Measurements from ENCODE around the gene NUTF2. TPM values are rescaled to one million over a fixed set of nuclear protein-coding genes. Genes with fewer than 3 reads are reported as not detected.
A peak's percentile ranks its signal among the peaks of the same experiment; 100 is the strongest.

The NUTF2 gene
- polyA plus RNA-seq, 3 donors: 64.2 to 104 (median 90.3) TPM

DNA sequence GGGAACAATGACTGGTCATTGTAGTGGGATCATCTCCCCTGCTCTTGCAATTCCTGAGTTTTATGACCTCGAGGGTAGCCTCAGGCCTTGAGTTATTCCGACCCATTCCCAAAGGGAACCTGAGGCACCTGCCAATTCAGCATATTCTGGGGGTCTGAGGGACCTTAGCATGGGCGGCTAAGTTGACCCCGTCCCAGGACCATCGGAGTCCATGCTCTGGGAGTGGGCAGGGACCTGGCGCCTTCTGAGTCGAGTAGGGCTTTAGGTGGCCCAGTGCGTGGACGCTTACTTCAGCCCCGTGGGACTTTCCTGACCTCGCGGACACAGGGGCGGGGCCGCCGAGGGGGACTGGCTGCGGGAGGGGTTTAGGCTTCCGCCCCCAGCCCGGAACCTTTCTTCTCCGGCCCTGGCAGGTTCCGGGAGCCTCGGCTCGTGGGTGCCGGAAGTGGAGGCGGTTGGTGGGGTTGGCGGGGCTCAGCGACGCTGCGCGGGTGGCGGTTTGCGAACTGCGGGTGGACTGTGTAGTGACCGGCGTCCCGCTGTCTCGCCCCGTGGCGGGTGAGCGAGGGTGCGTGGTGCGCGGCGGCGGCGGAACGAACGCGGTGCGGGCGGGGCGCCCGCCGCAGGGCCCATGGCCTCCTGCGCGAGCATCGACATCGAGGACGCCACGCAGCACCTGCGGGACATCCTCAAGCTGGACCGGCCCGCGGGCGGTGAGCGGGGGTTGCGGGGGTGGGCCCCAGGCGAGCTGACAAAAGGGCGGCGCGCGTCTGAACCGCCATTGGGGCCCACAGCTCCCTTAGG lies 26.1 kb downstream of the NUTF2 start, which contains the start of gene EDC4:
Gene EDC4 (plus strand): TSS at position 422 of the 804 bp plus-strand sequence. CDS start 210 bp downstream, at position 632.
- intact Hi-C loops (cut with micrococcal nuclease): loop anchor here (2.0 to 10.0 kb wide), 4 partner anchors 26 to 62 kb away; partner anchors contain the start of genes CENPT (in 1 of the 2), CTRL (in 1 of the 2), NUTF2 (in 1 of the 2) and PSMB10 (in 1 of the 2)
- TF ChIP-seq, protein P1, sequence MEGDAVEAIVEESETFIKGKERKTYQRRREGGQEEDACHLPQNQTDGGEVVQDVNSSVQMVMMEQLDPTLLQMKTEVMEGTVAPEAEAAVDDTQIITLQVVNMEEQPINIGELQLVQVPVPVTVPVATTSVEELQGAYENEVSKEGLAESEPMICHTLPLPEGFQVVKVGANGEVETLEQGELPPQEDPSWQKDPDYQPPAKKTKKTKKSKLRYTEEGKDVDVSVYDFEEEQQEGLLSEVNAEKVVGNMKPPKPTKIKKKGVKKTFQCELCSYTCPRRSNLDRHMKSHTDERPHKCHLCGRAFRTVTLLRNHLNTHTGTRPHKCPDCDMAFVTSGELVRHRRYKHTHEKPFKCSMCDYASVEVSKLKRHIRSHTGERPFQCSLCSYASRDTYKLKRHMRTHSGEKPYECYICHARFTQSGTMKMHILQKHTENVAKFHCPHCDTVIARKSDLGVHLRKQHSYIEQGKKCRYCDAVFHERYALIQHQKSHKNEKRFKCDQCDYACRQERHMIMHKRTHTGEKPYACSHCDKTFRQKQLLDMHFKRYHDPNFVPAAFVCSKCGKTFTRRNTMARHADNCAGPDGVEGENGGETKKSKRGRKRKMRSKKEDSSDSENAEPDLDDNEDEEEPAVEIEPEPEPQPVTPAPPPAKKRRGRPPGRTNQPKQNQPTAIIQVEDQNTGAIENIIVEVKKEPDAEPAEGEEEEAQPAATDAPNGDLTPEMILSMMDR (IDR thresholded peaks at IDR 0.05): no peak
- WGBS (ENCODE audit: insufficient coverage): 2% methylated on average over 71 of the region's 72 CpGs

More for the DNA sequence above, 26.1 kb downstream of the NUTF2 start, which contains the start of gene EDC4:
- Mint-ChIP-seq H3K9me3 (peaks cover 0 to 2% (median 0%) of the 10 kb centered on the region in 7 donors), H3K27ac (peak within 1 kb of the TSS; percentile 89 to 96 (median 92)), H3K27me3 (ENCODE audit: low read depth in 3 of 3) (peaks cover 0 to 3% (median 0%) of the 10 kb centered on the region in 3 donors), H3K4me3 (peak within 1 kb of the TSS; percentile 89 to 94), H3K4me1 (peaks cover 38% of the 10 kb centered on the region), H3K36me3 (peaks cover 37 to 59% of the 10 kb centered on the region in 2 donors)
- no peaks in the 10 kb centered on the region for H3K27me3 ChIP-seq (ENCODE audit: control insufficient read depth in 2 of 2, insufficient read depth in 2 of 2, low read length in 2 of 2)
- no peaks in the 10 kb centered on the region for H3K9me3 ChIP-seq (replicated peaks in 1 of 2; ENCODE audit: control insufficient read depth in 1 of 2, insufficient read depth in 1 of 2, low read length in 2 of 2)
- H3K4me1 ChIP-seq (ENCODE audit: control insufficient read depth in 1 of 2, insufficient read depth in 2 of 2, low read length in 2 of 2): peaks cover 31 to 34% of the 10 kb centered on the region in 2 donors
- H3K4me2 ChIP-seq (replicated peaks; ENCODE audit: extremely low read depth, low read length, poor library complexity, severe bottlenecking): peak within 1 kb of the TSS; percentile 85
- H2AFZ ChIP-seq (ENCODE audit: insufficient read depth, low read depth, low read length, poor library complexity, severe bottlenecking): peak within 1 kb of the TSS; percentile 98
- peak; percentile 85 to 94 (median 90) for DNase-seq
- H3K4me3 ChIP-seq (replicated peaks in 1 of 3; ENCODE audit: low read depth in 2 of 3, low read length in 3 of 3): peak within 1 kb of the TSS; percentile 92 to 99 (median 93)
- H3K36me3 ChIP-seq (replicated peaks in 1 of 2; ENCODE audit: control insufficient read depth in 1 of 2, insufficient read depth in 2 of 2, low read length in 2 of 2): peaks cover 45 to 67% of the 10 kb centered on the region in 2 donors
- H3K27ac ChIP-seq (ENCODE audit: low read depth in 1 of 2, low read length in 2 of 2): peak within 1 kb of the TSS; percentile 87 to 90
- H3K9ac ChIP-seq (ENCODE audit: insufficient read depth, low read length, poor library complexity, severe bottlenecking): peak within 1 kb of the TSS; percentile 92
- H4K20me1 ChIP-seq (ENCODE audit: insufficient read depth, low read length): peaks cover 39% of the 10 kb centered on the region
- peaks cover 39% of the 10 kb centered on the region for H3K79me2 ChIP-seq (ENCODE audit: insufficient read depth, low read length)
